ENCODE measurements around the gene COL4A2. TPM values are rescaled to one million over a fixed set of nuclear protein-coding genes. Genes with fewer than 3 reads are reported as not detected.

COL4A2 gene
- total RNA-seq, 1 experiment from 2014 or later: 66.0 TPM

DNA sequence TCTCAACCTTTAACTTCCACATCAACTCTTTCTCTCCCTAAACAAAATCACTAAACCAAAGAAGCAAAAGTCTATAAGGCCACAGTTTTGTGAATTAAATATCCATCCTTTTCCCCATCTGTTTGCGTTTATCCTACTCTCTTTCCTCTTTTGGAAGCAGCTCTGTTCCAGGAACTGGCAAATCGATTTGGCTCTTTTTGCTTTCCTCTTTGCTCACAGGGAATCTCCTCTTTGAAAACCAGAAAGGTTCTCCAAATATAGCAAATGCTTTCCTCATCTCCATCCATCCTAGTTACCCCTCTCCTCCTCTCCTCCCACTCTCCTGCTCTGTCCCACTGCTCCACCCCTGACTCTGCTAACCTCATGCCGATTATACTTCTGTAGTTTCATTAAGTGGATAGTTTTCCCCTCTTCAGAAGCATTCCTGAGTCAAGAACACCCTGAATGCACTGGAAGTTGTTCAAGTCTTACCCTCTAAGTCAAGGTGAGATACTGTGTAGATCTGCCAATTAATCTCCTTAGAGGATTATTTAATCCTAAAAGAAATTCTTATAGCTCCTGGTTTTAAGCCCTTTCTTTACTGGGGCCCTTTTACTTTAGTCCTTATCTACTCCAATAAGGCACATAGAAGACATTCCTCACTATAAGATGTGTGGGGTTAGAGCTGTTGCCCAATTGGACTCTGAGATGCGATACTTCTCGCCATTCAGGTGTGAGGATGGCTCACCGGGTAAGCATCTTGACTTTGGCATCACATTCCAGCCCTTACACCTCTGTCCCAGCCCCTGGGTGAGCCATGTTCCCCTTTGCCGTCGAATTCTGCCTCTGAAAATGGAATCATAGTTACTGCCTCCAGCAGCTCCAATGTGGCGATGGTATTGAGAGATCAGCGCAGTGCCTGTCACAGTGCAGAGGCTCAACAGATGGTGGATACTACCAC, 67.6 kb downstream of the COL4A2 start:
- Mint-ChIP-seq H3K27me3 (ENCODE audit: insufficient read depth, unreplicated experiment) (no peaks in the 10 kb centered on the region), H3K27ac (ENCODE audit: low read depth, unreplicated experiment) (no peak overlapping the region), H3K4me3 (ENCODE audit: unreplicated experiment) (no peak overlapping the region), H3K36me3 (ENCODE audit: insufficient read depth, unreplicated experiment) (no peaks in the 10 kb centered on the region), H3K9me3 (ENCODE audit: unreplicated experiment) (no peaks in the 10 kb centered on the region), H3K4me1 (ENCODE audit: insufficient read depth, unreplicated experiment) (no peaks in the 10 kb centered on the region)
- no peak for DNase-seq (ENCODE audit: unreplicated experiment)
- intact Hi-C loops (cut with micrococcal nuclease): no loop called here
- ChIA-PET CTCF (interaction anchor here (0.6 kb wide), 1 partner anchor 50 kb away, joined by 3 read pairs; no protein-coding TSS in a partner anchor), POLR2A (no interaction called here)
- no TSS peak for BruUV-seq (replicated peaks)
- TF ChIP-seq, protein P1, sequence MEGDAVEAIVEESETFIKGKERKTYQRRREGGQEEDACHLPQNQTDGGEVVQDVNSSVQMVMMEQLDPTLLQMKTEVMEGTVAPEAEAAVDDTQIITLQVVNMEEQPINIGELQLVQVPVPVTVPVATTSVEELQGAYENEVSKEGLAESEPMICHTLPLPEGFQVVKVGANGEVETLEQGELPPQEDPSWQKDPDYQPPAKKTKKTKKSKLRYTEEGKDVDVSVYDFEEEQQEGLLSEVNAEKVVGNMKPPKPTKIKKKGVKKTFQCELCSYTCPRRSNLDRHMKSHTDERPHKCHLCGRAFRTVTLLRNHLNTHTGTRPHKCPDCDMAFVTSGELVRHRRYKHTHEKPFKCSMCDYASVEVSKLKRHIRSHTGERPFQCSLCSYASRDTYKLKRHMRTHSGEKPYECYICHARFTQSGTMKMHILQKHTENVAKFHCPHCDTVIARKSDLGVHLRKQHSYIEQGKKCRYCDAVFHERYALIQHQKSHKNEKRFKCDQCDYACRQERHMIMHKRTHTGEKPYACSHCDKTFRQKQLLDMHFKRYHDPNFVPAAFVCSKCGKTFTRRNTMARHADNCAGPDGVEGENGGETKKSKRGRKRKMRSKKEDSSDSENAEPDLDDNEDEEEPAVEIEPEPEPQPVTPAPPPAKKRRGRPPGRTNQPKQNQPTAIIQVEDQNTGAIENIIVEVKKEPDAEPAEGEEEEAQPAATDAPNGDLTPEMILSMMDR (IDR thresholded peaks at IDR 0.05; ENCODE audit: unreplicated experiment): no peak

DNA sequence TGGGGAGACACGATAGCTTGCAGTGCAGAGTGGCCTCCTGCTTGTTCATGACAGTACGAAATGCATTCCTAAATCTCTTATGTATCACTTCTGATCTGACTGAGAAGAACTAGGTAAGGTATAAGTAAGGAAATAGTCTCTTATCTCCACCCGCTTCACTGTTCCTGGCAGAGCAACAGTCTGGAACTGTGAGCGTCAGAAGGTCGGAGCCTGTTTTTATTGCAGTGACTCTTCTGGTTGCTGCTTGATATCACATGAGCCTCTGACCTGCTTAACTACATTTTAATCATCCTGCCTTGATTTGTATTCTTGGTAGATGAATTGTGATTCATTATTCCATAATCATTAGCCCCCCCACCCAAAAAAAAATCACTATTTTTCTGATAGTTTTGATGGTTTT, 69.0 kb downstream of the COL4A2 start:
- ChIA-PET CTCF (no interaction called here), POLR2A (no interaction called here)
- intact Hi-C loops (cut with micrococcal nuclease): no loop called here
- H3K4me3 Mint-ChIP-seq (ENCODE audit: unreplicated experiment): no peak overlapping the region
- no peaks in the 10 kb centered on the region for H3K36me3 Mint-ChIP-seq (ENCODE audit: insufficient read depth, unreplicated experiment)
- TF ChIP-seq, protein P1 (IDR thresholded peaks at IDR 0.05; ENCODE audit: unreplicated experiment): no peak
- no peaks in the 10 kb centered on the region for H3K9me3 Mint-ChIP-seq (ENCODE audit: unreplicated experiment)
- H3K27ac Mint-ChIP-seq (ENCODE audit: low read depth, unreplicated experiment): no peak overlapping the region
- no peak for DNase-seq (ENCODE audit: unreplicated experiment)
- BruUV-seq (replicated peaks): no TSS peak
- no peaks in the 10 kb centered on the region for H3K27me3 Mint-ChIP-seq (ENCODE audit: insufficient read depth, unreplicated experiment)
- H3K4me1 Mint-ChIP-seq (ENCODE audit: insufficient read depth, unreplicated experiment): peaks cover 7% of the 10 kb centered on the region

DNA sequence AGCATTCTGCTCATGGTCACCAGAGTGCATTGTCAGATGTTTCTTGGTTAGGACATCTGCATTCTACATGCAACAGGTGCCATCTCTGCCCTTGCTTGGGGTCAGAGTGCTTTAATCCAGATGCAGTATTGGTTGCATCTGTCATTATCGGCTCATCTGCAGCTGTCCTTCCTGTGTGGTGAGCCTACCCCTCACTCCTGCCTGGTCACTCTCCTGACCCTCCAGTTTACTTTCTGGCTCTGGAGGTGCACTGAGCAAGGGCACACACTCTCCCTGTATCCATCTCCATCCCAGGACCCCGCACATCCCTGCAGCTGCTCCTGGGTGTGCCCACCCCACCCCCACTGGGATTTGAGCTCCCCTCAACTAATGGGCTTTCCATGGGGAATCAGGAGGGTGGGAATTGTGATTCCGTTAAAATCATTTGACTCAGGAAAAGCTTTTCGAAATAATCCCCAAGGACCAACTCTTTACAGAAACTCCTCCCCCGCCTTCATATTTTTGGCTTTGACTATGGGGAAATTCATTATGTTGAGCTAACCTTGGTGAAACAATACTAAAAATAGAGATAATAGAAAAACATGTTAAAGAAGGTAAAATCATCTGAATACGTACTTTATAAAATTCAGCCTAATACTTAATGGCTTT, 70.2 kb downstream of the COL4A2 start:
- no peaks in the 10 kb centered on the region for H3K36me3 Mint-ChIP-seq (ENCODE audit: insufficient read depth, unreplicated experiment)

DNA sequence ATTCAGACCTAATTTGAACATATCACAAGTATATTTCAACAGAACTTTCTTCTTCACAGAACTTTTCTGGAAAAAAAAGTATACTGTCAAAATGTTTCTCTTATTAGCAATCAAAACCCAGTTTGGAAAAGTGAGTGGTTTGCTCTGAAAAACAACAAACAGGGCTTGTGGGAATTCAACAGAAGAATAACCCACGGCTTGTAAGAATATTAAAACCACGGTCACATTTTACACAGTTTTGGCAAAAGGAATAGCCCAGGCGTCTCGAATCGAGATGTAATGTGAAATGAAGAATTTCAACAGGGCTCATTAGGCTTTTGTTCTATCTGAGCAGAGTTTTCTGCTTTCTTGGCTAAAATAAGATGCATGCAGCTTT, 70.7 kb downstream of the COL4A2 start:
- TF ChIP-seq, protein P1 (IDR thresholded peaks at IDR 0.05; ENCODE audit: unreplicated experiment): no peak
- no peaks in the 10 kb centered on the region for H3K9me3 Mint-ChIP-seq (ENCODE audit: unreplicated experiment)
- no peak for DNase-seq (ENCODE audit: unreplicated experiment)
- intact Hi-C loops (cut with micrococcal nuclease): no loop called here
- no peaks in the 10 kb centered on the region for H3K27me3 Mint-ChIP-seq (ENCODE audit: insufficient read depth, unreplicated experiment)
- no peaks in the 10 kb centered on the region for H3K36me3 Mint-ChIP-seq (ENCODE audit: insufficient read depth, unreplicated experiment)
- BruUV-seq (replicated peaks): no TSS peak
- ChIA-PET CTCF (no interaction called here), POLR2A (no interaction called here)
- peaks cover 16% of the 10 kb centered on the region for H3K4me1 Mint-ChIP-seq (ENCODE audit: insufficient read depth, unreplicated experiment)
- H3K4me3 Mint-ChIP-seq (ENCODE audit: unreplicated experiment): no peak overlapping the region
- no peak overlapping the region for H3K27ac Mint-ChIP-seq (ENCODE audit: low read depth, unreplicated experiment)

More for the DNA sequence above, 70.2 kb downstream of the COL4A2 start:
- Mint-ChIP-seq H3K27ac (ENCODE audit: low read depth, unreplicated experiment) (no peak overlapping the region), H3K9me3 (ENCODE audit: unreplicated experiment) (no peaks in the 10 kb centered on the region), H3K27me3 (ENCODE audit: insufficient read depth, unreplicated experiment) (no peaks in the 10 kb centered on the region), H3K4me3 (ENCODE audit: unreplicated experiment) (no peak overlapping the region), H3K4me1 (ENCODE audit: insufficient read depth, unreplicated experiment) (peaks cover 16% of the 10 kb centered on the region)
- no TSS peak for BruUV-seq (replicated peaks)
- ChIA-PET POLR2A (no interaction called here), CTCF (no interaction called here)
- TF ChIP-seq, protein P1 (IDR thresholded peaks at IDR 0.05; ENCODE audit: unreplicated experiment): no peak
- intact Hi-C loops (cut with micrococcal nuclease): no loop called here
- no peak for DNase-seq (ENCODE audit: unreplicated experiment)
